GF-D8 (cell line): Measurements from ENCODE around the gene TNS4.
"Not testable (repeated sequence)": the region's sequence is repeated elsewhere in the genome, so short reads cannot be mapped to it uniquely, and the experiment has no call there.

Experiments used
- DNase-seq: peaks from one replicate; lab custom pipeline; 2025; lab: John Stamatoyannopoulos, UW

The TNS4 gene

DNA sequence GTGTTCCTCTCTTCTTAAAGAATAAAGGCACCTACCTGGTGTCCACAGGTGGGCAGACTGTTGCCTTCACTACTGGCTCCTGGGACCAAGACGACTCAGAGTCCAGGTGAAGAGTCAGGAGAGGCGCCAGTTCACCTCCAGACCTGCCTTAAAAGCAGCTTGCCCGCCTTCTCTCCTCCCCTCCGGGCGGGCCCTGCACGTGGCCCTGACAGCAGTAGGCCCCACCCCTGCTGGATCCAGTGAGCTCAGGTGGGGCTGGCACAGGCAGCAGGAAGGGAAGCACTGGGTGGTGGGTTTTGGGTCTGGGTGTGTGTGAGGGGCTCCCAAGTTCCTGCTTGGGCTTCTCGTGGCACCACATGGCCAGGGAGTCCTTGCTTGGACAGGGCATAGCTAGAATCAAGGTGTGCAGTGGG, at the start of gene TNS4:
Gene TNS4, minus strand, starts transcription at position 125 of the 413 bp plus-strand sequence. CDS start 5,198 bp downstream, outside the sequence.
- DNase-seq, result no peak

DNA sequence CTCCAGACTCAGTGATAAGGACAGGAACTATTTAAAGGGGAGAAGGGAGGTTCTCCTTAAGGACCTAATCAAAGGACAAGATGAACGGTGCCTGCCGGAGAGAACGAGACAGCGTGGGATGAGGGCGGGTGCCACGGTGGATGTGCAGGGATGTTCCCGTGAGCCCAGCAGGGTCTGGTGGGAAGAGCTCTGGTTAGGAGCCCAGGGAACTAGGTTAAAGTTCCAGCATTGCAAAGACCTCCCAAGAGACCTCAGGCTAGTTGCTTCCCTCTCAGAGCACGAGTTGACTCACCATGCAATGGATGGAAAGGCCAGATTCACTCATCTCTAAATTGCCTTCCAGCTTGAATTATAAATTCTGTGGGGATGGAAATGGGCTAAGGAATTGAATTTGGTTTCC, 49.2 kb upstream of the TNS4 start:
- DNase-seq, result no peak

DNA sequence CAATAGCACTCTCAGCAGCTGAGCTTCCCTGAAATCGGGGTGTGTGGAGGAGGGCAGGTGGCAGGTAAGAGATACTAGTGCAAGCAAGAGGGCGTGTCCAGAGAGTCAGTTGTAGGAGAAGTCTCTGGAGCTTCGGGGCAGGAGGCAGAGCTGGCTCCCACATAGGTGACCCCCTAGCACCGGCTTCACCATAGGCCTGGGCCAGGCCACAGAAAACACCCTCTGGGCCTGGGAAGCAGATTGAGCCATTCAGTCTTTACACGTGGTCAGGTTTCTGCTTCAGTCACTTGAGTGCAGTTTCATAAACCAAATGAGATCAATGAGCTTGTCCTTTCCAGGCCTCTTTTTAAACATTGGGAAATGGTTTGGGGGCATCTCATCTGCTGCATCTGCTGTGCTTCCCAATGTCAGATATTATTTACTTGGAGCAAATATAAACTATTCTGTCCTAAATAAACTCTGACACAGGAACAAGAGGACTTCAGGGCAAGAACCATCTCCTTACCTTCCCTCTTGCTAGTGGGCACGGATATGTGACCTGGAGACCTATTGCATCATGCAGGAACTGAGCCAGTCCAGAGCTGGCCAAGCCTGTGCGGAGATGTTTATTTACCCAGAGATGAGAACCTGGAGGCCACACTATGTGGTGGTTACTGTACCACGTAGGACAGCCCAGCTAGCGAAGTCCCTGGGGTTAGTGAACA, 47.7 kb upstream of the TNS4 start:
- no peak for DNase-seq

- DNase-seq, result no peak
Measured at GRCh38 chr17:40548491-40548981, 47.1 kb upstream of the TNS4 start.

- no peak for DNase-seq
Measured at GRCh38 chr17:40547785-40548478, 46.5 kb upstream of the TNS4 start.

DNA sequence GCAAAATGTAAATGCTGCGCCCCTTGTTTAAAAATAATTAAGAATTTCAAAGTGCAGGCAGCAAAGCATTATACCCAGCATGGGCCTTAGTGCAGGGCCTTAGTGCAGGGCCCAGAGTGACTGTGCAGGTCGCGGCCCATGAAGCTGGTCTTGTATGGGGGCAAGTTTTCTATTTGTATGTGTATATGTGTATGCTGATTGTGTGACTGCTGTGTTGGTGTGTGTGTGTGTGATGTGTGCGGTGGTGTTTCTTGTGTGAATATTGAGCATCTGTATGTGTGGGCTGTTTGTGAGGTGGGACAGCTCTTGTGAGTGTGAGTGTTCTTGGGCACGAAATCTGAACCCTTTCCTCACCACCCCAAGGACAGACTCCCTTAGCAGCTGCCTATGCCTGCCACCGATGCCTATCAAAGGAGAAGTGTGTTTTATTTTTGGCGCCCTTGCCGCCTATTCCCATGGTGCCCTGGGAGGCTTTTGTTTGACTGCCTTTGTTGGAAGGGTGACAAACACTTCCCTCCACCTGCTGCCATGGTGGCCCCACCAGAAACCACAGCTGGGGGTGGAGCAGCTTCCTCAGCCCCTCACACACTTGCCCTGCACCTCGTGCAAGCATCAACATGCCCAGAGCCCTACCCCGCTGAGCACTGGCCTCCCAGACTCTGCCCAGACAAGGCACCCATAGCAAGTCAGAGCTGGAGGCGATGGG, 45.8 kb upstream of the TNS4 start:
- DNase-seq, result no peak

GRCh38 chr17:40546497-40546896, 45.1 kb upstream of the TNS4 start:
- not testable (repeated sequence) for DNase-seq

DNA sequence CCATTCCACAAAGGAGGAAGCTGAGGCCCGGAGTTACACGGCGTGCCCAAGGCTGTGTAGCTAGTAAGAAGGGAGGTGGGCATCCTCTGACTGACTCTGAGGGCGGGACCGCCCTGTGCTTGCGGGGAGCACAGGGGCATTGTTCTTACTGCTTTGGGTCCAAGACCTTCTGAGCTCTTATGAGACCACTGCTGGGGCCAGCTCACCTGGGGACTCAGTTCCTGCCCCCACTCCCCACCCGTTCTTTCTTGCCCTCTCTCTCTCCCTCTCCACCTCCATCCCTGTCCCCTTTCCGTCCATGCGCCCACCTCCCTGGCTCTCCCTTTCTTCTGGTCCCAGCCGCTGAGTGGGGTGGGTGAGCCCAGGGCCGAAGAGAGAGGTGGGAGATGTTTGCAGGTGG, 44.2 kb upstream of the TNS4 start:
- no peak for DNase-seq

DNA sequence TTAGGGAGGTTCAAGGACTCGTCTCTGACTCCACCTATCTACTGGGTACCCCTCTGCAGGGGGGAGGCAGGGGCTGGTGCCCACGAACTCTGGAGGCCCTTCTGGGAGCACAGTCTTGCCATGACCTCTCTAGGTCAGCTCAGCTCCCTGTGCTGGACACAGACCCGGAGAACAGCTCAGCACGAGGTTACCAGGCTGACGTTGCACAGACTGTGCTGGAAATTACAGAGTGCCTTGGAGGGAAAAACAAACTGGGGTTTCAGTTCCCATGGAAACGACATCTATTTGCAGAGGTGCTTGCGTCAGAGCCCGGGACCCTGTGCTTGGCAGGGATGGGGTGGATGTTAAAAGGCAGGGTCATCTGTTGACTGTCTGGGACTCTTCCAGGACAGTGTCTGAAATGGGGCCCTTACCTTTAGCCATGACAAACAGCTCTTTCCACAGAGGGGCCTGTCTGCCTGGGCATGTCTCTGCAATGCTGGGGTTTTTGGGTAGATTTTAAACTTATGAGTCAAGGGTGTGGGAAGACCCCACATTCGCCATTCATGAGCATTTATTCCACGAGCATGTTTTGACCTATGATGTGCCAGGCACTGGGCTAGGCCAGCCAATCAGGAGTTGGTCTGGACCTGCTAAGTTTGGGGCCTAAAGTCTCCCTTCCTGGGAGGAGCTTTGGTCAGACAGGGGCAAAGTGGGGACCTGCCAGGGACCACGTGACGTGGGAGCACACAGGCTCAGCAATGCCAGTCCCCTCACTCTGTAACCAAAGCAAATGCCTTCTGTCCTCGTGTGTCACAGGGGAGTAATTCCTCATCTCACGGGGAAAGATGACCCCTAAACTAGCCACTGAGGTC, 41.4 kb upstream of the TNS4 start:
- DNase-seq, result no peak

GRCh38 chr17:40541873-40542557, 40.6 kb upstream of the TNS4 start:
- no peak for DNase-seq

DNA sequence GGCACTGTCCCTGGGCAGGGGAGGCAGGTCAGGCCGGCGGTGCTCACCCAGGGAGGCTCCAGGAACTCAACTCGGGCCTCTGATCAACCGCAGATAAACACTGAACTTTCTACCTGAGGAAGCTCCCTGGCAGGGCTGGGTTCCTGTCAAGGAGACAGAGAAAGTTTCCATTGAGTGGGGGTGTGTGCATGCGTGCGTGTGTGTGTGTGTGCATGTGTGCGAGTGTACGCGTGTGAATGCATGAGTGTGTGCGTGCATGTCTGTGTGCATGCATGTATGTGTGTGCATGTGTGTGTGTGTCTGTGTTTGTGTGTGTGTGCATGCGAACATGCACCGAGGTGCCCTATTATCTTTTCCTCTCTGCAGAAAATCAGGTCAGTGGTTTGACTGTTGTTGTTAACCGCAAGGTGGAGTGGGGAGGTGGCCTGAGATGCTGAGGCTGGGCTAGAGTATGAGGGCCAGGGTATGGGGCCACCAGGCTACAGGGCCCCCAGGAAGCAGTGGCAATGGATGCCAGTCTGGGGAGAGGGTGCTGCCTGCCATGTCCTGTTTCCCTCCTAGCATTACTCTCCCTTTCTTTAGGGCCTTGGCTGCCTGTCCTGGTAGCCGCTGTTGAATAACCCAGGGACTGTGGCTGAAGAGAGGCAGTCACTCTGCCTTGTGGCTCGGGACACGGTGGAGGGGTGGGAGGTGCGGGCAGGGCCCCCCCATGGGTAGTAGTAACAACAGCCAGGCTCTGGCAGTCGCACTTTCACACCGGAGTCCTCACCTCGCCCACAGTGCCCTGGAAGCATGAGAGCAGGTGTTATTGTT, 39.8 kb upstream of the TNS4 start:
- DNase-seq, result no peak

GRCh38 chr17:40540448-40540847, 39.0 kb upstream of the TNS4 start:
- DNase-seq, result no peak

DNA sequence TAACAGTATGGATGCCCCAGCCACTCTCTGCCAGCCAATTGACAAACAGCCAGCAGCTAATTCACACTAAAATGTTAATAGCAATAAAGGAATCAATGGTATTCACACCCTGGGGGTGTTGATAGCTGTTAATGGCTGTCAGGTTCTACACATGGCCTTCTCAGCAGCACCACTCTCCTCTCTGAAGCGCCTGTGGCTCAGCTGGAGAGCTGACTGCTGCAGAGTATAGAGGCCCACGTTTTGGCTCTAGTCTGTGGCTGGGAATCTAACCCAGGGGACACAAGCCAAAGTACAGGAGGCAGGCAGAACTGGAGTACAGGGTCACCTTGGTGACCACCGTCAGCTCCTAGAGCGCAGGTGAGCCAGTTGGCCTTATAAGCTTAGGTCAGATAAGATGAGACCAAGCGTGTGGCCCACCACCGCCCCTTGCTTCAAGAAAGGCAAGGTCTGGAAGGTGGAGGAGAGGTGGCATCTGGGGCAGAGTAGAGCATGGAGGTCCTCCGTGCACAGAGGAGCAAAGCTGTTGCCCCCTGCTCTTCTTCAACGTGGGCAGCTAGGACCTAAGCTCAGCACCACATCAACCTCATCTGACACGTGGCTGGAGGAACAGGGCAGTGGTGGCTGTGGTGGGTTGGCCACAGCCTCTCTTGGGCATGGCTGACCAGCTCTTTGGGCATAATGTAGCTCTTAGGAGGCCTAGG, 38.4 kb upstream of the TNS4 start:
- no peak for DNase-seq

- no peak for DNase-seq
Measured at GRCh38 chr17:40538936-40539705, 37.7 kb upstream of the TNS4 start.

DNA sequence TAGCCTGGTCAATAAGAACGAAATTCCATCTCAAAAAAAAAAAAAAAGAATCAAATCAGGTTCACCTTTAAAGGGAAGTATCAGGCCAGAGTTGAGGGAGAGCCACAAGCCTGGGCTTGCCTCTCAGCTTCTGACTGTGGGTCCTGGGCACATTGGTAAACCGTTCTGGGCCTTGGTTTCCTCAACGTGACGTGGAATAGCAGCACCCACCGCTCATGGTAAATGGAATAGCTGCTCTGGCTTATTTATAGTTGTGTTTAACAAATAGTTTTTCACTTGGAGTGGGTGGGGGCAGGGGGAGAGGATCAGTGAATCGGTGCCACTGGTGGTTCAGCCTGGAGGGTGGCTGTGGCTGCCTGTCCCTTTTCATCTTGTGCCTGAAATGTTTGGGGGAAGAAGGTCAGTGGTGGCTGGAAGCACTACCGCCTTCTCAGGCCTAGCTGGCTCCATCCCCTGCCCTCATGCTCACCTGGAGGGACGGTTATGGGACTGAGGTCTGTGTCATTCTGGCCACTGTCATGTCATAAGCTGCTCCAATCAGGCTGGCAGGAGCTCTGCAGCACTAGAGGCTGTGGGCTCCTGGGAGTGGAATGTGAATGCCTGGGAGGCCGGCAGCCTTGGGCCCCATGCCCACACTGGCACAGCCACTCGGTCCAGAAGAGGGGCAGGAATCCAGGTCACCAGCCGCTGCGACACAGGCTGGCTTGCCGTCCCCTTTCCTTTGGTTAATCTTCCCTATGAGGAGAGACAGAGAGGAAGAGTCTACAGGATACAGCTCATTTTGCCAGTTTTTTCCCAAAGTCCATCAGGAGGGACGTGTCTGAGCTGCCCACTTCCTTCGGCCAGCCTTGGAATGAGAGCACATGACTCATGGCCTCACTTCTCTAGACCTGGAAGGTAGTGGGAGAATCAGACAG, 36.9 kb upstream of the TNS4 start:
- DNase-seq, result no peak

GRCh38 chr17:40536295-40537171, 35.1 kb upstream of the TNS4 start:
- no peak for DNase-seq

DNA sequence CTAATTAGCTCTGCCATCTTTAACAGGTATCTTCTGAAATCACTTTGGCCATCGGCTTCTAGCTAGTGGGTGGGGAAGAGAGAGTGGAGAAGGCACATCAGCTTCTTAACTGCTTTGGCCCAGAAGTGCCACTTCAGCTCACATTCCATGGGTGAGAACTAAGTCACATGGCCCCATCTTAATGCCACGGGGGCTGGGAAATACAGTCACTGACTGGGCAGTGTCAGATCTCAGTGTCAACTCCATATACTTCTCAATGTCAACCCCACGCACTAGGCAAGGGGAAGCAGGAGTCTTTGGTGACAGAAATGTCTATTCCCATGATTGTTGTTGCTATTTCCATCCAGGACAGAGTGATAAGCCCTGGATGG, 34.5 kb upstream of the TNS4 start:
- no peak for DNase-seq
